Ishikawa (cell line): Measurements from ENCODE around the gene LILRA2.

Experiments used
- CEBPB ChIP-seq: IDR thresholded peaks from 2 replicates; pipeline ENCODE4 v1.6.1; 2012
- CREB1 ChIP-seq: IDR thresholded peaks from 2 replicates; pipeline ENCODE4 v1.6.1; 2012; ENCODE audit warnings: low read depth
- EGR1 ChIP-seq: IDR thresholded peaks from 2 replicates; pipeline ENCODE4 v1.6.1; 2012
- EP300 ChIP-seq: IDR thresholded peaks from 2 replicates; pipeline ENCODE4 v1.6.1; 2012; ENCODE audit warnings: borderline replicate concordance
- FOXM1 ChIP-seq: IDR thresholded peaks from 2 replicates; pipeline ENCODE4 v1.6.1; 2012; ENCODE audit warnings: low read depth, borderline replicate concordance
- NFIC ChIP-seq: IDR thresholded peaks from 2 replicates; pipeline ENCODE4 v1.6.1; 2012
- RAD21 ChIP-seq: IDR thresholded peaks from 2 replicates; pipeline ENCODE4 v1.6.1; 2012; ENCODE audit warnings: low read depth
- TAF1 ChIP-seq: IDR thresholded peaks from 2 replicates; pipeline ENCODE4 v1.6.1; 2012; ENCODE audit warnings: low read depth, mild to moderate bottlenecking
- TCF12 ChIP-seq: IDR thresholded peaks from 2 replicates; pipeline ENCODE4 v1.6.1; 2012; ENCODE audit warnings: low read depth
- TEAD4 ChIP-seq: IDR thresholded peaks from 2 replicates; pipeline ENCODE4 v1.6.1; 2012
- YY1 ChIP-seq: IDR thresholded peaks from 2 replicates; pipeline ENCODE4 v1.6.1; 2012; ENCODE audit warnings: low read depth
- ZBTB7A ChIP-seq: IDR thresholded peaks from 2 replicates; pipeline ENCODE4 v1.6.1; 2012; ENCODE audit warnings: low read depth
- TF ChIP-seq, protein P1 (sequence below): IDR thresholded peaks from 2 replicates; pipeline ENCODE4 v1.6.1; 2012; ENCODE audit warnings: low read depth, mild to moderate bottlenecking
- TF ChIP-seq, protein P2 (sequence below): IDR thresholded peaks from 2 replicates; pipeline ENCODE4 v1.6.1; 2012
- TF ChIP-seq, protein P3 (sequence below): IDR thresholded peaks from 2 replicates; pipeline ENCODE4 v1.6.1; 2012

Gene LILRA2

DNA sequence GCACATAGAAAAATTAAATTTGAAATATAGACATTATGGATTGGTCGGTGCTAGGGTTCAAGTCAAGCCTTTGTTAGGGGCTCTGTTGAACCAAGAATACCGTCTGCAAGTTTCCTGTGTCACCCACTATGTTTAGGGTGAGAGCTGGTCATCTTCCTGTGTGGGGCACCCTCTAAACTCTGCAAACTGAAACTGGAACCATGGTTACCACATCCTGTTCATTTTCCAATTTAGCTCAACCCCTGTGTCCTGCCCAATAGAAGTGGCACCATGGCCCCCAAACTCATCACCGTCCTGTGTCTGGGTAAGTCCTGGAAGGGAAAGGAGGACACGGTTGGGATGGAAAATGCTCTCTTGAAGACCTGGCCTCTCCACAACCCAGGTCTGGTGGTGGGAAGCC, 41.1 kb upstream of the LILRA2 start:
- TF ChIP-seq TAF1 = no peak
- TF ChIP-seq CEBPB = no peak
- TF ChIP-seq EGR1 = no peak
- TF ChIP-seq TCF12 = no peak
- TF ChIP-seq, protein P1, sequence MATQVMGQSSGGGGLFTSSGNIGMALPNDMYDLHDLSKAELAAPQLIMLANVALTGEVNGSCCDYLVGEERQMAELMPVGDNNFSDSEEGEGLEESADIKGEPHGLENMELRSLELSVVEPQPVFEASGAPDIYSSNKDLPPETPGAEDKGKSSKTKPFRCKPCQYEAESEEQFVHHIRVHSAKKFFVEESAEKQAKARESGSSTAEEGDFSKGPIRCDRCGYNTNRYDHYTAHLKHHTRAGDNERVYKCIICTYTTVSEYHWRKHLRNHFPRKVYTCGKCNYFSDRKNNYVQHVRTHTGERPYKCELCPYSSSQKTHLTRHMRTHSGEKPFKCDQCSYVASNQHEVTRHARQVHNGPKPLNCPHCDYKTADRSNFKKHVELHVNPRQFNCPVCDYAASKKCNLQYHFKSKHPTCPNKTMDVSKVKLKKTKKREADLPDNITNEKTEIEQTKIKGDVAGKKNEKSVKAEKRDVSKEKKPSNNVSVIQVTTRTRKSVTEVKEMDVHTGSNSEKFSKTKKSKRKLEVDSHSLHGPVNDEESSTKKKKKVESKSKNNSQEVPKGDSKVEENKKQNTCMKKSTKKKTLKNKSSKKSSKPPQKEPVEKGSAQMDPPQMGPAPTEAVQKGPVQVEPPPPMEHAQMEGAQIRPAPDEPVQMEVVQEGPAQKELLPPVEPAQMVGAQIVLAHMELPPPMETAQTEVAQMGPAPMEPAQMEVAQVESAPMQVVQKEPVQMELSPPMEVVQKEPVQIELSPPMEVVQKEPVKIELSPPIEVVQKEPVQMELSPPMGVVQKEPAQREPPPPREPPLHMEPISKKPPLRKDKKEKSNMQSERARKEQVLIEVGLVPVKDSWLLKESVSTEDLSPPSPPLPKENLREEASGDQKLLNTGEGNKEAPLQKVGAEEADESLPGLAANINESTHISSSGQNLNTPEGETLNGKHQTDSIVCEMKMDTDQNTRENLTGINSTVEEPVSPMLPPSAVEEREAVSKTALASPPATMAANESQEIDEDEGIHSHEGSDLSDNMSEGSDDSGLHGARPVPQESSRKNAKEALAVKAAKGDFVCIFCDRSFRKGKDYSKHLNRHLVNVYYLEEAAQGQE = no peak

DNA sequence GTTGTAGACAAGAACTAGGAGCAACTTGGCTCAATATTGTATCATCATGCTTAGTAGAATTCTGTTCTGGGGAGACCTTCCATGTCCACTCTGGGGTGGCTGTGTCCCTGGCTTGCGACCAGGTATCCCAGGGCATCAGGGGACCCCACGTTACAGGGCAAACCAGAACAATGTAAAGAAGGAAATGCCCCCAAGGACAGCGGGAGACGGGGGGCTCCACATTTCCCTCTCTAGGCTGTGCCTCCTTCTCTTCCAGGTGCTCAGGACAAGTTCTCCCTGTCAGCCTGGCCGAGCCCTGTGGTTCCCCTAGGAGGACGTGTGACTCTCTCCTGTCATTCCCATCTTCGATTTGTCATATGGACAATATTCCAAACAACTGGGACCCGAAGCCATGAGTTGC, 40.1 kb upstream of the LILRA2 start:
- TF ChIP-seq EGR1 = no peak
- TF ChIP-seq YY1 = no peak
- TF ChIP-seq NFIC = no peak
- TF ChIP-seq, protein P2, sequence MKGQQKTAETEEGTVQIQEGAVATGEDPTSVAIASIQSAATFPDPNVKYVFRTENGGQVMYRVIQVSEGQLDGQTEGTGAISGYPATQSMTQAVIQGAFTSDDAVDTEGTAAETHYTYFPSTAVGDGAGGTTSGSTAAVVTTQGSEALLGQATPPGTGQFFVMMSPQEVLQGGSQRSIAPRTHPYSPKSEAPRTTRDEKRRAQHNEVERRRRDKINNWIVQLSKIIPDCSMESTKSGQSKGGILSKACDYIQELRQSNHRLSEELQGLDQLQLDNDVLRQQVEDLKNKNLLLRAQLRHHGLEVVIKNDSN = no peak
- no peak for TF ChIP-seq TCF12
- TF ChIP-seq CREB1 = no peak
- no peak for TF ChIP-seq ZBTB7A
- TF ChIP-seq FOXM1 = no peak

DNA sequence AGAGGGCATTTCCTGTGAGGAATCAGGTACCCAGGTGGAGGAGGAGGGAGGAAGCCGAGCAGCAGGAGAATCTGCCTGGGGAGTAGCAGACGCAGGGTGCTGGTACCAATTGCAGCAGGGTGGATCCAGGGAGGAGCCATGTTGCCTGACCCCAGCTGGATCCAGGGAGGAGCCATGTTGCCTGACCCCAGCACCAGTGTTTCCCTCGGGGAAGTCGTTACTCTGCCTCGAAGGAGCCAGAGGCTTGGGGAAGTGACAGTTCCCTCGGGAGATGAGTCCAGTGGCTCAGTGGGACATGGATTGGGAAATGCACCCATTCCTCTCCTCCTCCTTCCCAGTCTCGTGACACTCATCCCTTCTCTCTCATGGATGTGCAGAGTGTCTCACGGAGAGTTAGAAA, 39.4 kb upstream of the LILRA2 start:
- no peak for TF ChIP-seq NFIC
- no peak for TF ChIP-seq TCF12
- no peak for TF ChIP-seq CREB1
- no peak for TF ChIP-seq CEBPB
- TF ChIP-seq, protein P2 = no peak
- TF ChIP-seq YY1 = no peak
- TF ChIP-seq, protein P1 = no peak
- no peak for TF ChIP-seq EGR1
- TF ChIP-seq FOXM1 = no peak

DNA sequence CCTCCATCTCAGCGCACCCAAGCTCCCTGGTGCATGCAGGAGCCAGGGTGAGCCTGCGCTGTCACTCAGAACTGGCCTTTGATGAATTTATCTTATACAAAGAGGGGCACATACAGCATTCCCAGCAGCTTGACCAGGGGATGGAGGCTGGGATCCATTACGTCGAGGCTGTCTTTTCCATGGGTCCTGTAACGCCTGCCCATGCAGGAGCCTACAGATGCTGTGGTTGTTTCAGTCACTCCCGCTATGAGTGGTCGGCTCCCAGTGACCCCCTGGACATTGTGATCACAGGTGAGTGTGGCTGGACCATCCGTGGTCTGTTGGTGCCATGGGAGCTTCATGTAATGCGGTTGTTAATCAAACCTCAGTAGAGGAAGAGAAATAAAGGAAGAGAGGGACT, 38.0 kb upstream of the LILRA2 start:
- no peak for TF ChIP-seq CEBPB
- TF ChIP-seq EP300 = no peak
- no peak for TF ChIP-seq EGR1
- no peak for TF ChIP-seq FOXM1
- TF ChIP-seq, protein P2 = no peak
- no peak for TF ChIP-seq TCF12
- TF ChIP-seq YY1 = no peak

DNA sequence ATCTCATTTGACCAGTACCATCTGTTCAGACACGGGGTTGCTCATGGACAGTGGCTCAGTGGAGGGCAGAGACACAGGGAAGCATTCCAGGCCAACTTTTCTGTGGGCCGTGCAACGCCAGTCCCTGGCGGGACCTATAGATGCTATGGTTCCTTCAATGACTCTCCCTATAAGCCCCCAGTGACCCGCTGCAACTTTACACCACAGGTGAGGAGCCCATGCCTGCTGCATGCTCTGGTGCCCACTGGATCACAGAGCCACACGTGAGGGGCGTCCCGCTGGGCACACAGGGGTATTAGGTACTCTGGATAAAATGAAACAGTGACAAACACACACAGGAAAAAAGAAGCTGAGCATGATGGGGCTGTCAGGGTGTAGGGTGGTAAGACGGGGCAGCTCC, 36.6 kb upstream of the LILRA2 start:
- TF ChIP-seq, protein P1 = no peak
- TF ChIP-seq TCF12 (no peak), FOXM1 (no peak), RAD21 (no peak), NFIC (no peak), EGR1 (no peak), ZBTB7A (no peak), TAF1 (no peak), TEAD4 (no peak), CREB1 (no peak), EP300 (no peak), YY1 (no peak), CEBPB (no peak)
- TF ChIP-seq, protein P3, sequence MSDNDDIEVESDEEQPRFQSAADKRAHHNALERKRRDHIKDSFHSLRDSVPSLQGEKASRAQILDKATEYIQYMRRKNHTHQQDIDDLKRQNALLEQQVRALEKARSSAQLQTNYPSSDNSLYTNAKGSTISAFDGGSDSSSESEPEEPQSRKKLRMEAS = no peak
- TF ChIP-seq, protein P2 = no peak
